ENCODE results near the gene FBXL12.

- TF ChIP-seq YY1 (IDR thresholded peaks at IDR 0.05; ENCODE audit: low read depth), result no peak
- TF ChIP-seq EP300 (IDR thresholded peaks at IDR 0.05; ENCODE audit: borderline replicate concordance), result no peak
- no peak for TF ChIP-seq ZBTB7A (IDR thresholded peaks at IDR 0.05; ENCODE audit: low read depth)
- no peak for TF ChIP-seq TEAD4 (IDR thresholded peaks at IDR 0.05)
- no peak for TF ChIP-seq NFIC (IDR thresholded peaks at IDR 0.05)
- no peak for TF ChIP-seq MAX (IDR thresholded peaks at IDR 0.05)
- no peak for TF ChIP-seq CREB1 (IDR thresholded peaks at IDR 0.05; ENCODE audit: low read depth)
- TF ChIP-seq USF1 (IDR thresholded peaks at IDR 0.05), result no peak
- TF ChIP-seq TCF12 (IDR thresholded peaks at IDR 0.05; ENCODE audit: low read depth), result no peak
Measured at GRCh38 chr19:9863759-9864158, 44.9 kb upstream of the FBXL12 start.

All from Ishikawa (cell line).